ENCODE data around the gene TXN. TPM values are rescaled to one million over a fixed set of nuclear protein-coding genes. Genes with fewer than 3 reads are reported as not detected.
A peak's percentile ranks its signal among the peaks of the same experiment; 100 is the strongest.

The TXN gene
- total and polyA plus RNA-seq, 10 of the 15 experiments (the other 5 are each of a cell fraction or from before 2014, with no cell fraction given) = 309 to 2,304 (median 650) TPM

GRCh38 chr9:110255463-110256379 lies 586 bp downstream of the TXN start:
- FAIRE-seq = no peak
- in situ Hi-C loops (cut with MboI) = no loop called here
- TF ChIP-seq ZBTB40 (IDR thresholded peaks at IDR 0.05; ENCODE audit: borderline replicate concordance) = peak; percentile 54; the same call in 1 of the 2 replicates
- no peak for TF ChIP-seq BMI1 (IDR thresholded peaks at IDR 0.05; ENCODE audit: borderline replicate concordance)
- peak; percentile 41 for TF ChIP-seq MXI1 (IDR thresholded peaks at IDR 0.05; ENCODE audit: low read depth, low read length)
- no peak for TF ChIP-seq ATF7 (IDR thresholded peaks at IDR 0.05; ENCODE audit: low read depth)
- TF ChIP-seq WRNIP1 (IDR thresholded peaks at IDR 0.05; ENCODE audit: borderline replicate concordance, low read depth, low read length) = no peak
- TF ChIP-seq MYC (IDR thresholded peaks at IDR 0.05; ENCODE audit: insufficient read depth, insufficient read length, insufficient replicate concordance, low read length, severe bottlenecking) = peak; percentile 73
- TF ChIP-seq MAX (IDR thresholded peaks at IDR 0.05; ENCODE audit: low read depth, low read length) = peak; percentile 50; the same call in 1 of the 2 replicates
- TF ChIP-seq MLLT1 (IDR thresholded peaks at IDR 0.05) = no peak
- no peak for TF ChIP-seq SMAD1 (IDR thresholded peaks at IDR 0.05; ENCODE audit: low read depth, partially characterized antibody)
- no peak for TF ChIP-seq TARDBP (IDR thresholded peaks at IDR 0.05; ENCODE audit: borderline replicate concordance)
- TF ChIP-seq ZNF687 (IDR thresholded peaks at IDR 0.05) = peak; percentile 62

More at GRCh38 chr9:110255463-110256379, 586 bp downstream of the TXN start:
- ChIA-PET POLR2A (interaction anchor here (0.6 to 1.2 kb wide), 4 partner anchors 107 to 343 kb away, joined by 4 to 6 read pairs (median 5); no protein-coding TSS in a partner anchor), RAD21 (ENCODE audit: unreplicated experiment) (interaction anchor here (0.6 to 2.4 kb wide), 7 partner anchors 39 to 368 kb away, joined by 3 to 16 read pairs (median 7); no protein-coding TSS in a partner anchor), CTCF (interaction anchor here (1.3 to 1.5 kb wide), 2 partner anchors 72 to 368 kb away, joined by 3 to 4 read pairs; no protein-coding TSS in a partner anchor), SMC1A (ENCODE audit: uncharacterized antibody, unreplicated experiment) (no interaction called here)
- Histone ChIP-seq H3K27me3 (replicated peaks in 1 of 2; ENCODE audit: control insufficient read depth in 2 of 2, insufficient read depth in 2 of 2, low read length in 1 of 2) (no peaks in the 10 kb centered on the region), H3K9ac (ENCODE audit: control insufficient read depth, insufficient read depth, low read length) (peak overlapping the region; percentile 92), H3K9me3 (replicated peaks; ENCODE audit: control insufficient read depth, insufficient read depth, low read length) (no peaks in the 10 kb centered on the region), H3K4me2 (ENCODE audit: control insufficient read depth, insufficient read depth) (peak overlapping the region; percentile 85), H3K36me3 (ENCODE audit: control insufficient read depth in 2 of 2, insufficient read depth in 2 of 2, low read length in 1 of 2) (no peaks in the 10 kb centered on the region), H3K79me2 (ENCODE audit: control insufficient read depth, insufficient read depth, low read length) (peaks cover 67% of the 10 kb centered on the region), H3K4me3 (peak overlapping the region; percentile 92), H2AFZ (ENCODE audit: control insufficient read depth, low read depth, low read length) (peak overlapping the region; percentile 70), H3K4me1 (ENCODE audit: control insufficient read depth, insufficient read depth, low read length) (peaks cover 24% of the 10 kb centered on the region), H3K27ac (ENCODE audit: control insufficient read depth, insufficient read depth) (peak overlapping the region; percentile 91), H4K20me1 (ENCODE audit: control insufficient read depth, insufficient read depth) (no peaks in the 10 kb centered on the region)
- ATAC-seq = peak; percentile 35
- WGBS (ENCODE audit: insufficient coverage, insufficient replicate concordance, low lambda C conversion rate, missing lambda C conversion rate) = under 1% methylated on average over 81 of the region's 81 CpGs
- BruUV-seq (replicated peaks) = no TSS peak
- intact Hi-C loops (cut with micrococcal nuclease; ENCODE audit: unreplicated experiment) = loop anchor here (5.0 to 10.0 kb wide), 4 partner anchors 201 to 1379 kb away; partner anchors contain the start of gene DNAJC25
- DNase-seq (ENCODE audit: low read depth, low spot score) = no peak
